OCI-M2 (cell line): ENCODE data around the gene KRTAP10-3.
"Not testable (repeated sequence)": the region's sequence is repeated elsewhere in the genome, so short reads cannot be mapped to it uniquely, and the experiment has no call there.

Source experiments
- DNase-seq: peaks from one replicate; lab custom pipeline; 2025; ENCODE audit not compliant: unreplicated experiment; lab: John Stamatoyannopoulos, UW

Gene KRTAP10-3

GRCh38 chr21:44550285-44550684 lies 8.3 kb downstream of the KRTAP10-3 start:
- not testable (repeated sequence) for DNase-seq

GRCh38 chr21:44549525-44550211 lies 8.9 kb downstream of the KRTAP10-3 start:
- DNase-seq, result no peak

GRCh38 chr21:44548922-44549321 lies 9.7 kb downstream of the KRTAP10-3 start:
- no peak for DNase-seq

- no peak for DNase-seq
Measured at GRCh38 chr21:44548381-44548780, 10.2 kb downstream of the KRTAP10-3 start.

GRCh38 chr21:44547656-44548331 lies 10.8 kb downstream of the KRTAP10-3 start:
- no peak for DNase-seq

- no peak for DNase-seq
Measured at GRCh38 chr21:44544566-44544965, 14.0 kb downstream of the KRTAP10-3 start.

GRCh38 chr21:44542716-44543115 lies 15.9 kb downstream of the KRTAP10-3 start:
- DNase-seq, result no peak

- no peak for DNase-seq
Measured at GRCh38 chr21:44540741-44541288, 17.8 kb downstream of the KRTAP10-3 start.

GRCh38 chr21:44539991-44540666 lies 18.5 kb downstream of the KRTAP10-3 start, which contains the start of gene KRTAP10-1:
Gene KRTAP10-1 (minus strand): TSS chr21:44540195. CDS start chr21:44540150, 45 bp downstream.
- no peak for DNase-seq

GRCh38 chr21:44539046-44539445 lies 19.5 kb downstream of the KRTAP10-3 start:
- DNase-seq, result no peak

GRCh38 chr21:44537930-44538911 lies 20.4 kb downstream of the KRTAP10-3 start:
- no peak for DNase-seq

- no peak for DNase-seq
Measured at GRCh38 chr21:44535963-44536362, 22.6 kb downstream of the KRTAP10-3 start.

- no peak for DNase-seq
Measured at GRCh38 chr21:44534688-44535087, 23.9 kb downstream of the KRTAP10-3 start.

- no peak for DNase-seq
Measured at GRCh38 chr21:44533891-44534627, 24.5 kb downstream of the KRTAP10-3 start.

GRCh38 chr21:44533121-44533890 lies 25.3 kb downstream of the KRTAP10-3 start:
- DNase-seq, result no peak

GRCh38 chr21:44532712-44533111 lies 25.9 kb downstream of the KRTAP10-3 start:
- DNase-seq, result no peak

- DNase-seq, result no peak
Measured at GRCh38 chr21:44531606-44532564, 26.7 kb downstream of the KRTAP10-3 start.
